Adrenal gland (tissue), 12 donors: Measurements from ENCODE around the gene PPL. TPM values are rescaled to one million over a fixed set of nuclear protein-coding genes. Genes with fewer than 3 reads are reported as not detected.
"Not testable (repeated sequence)": the region's sequence is repeated elsewhere in the genome, so short reads cannot be mapped to it uniquely, and the experiment has no call there.

Experiments
- DNase-seq, 7 donors: peaks; one replicate each; pipeline ENCODE4 v3.0.0-alpha.2; 2019 to 2020
- H3K27ac ChIP-seq, 5 donors: fragments of 200-600 bp; sonication (generic) in 4 of 5; 1 replicate in 3 of 5; 2 replicates in 2 of 5; pipeline versions ENCODE4 v1.5.1 to v1.8.0; 2016 to 2020; ENCODE audit warnings: mild to moderate bottlenecking in 1 of 5
- H3K27me3 ChIP-seq: fragments of 200-600 bp; 2 replicates; pipeline ENCODE4 v1.8.0; 2021
- H3K36me3 ChIP-seq, 2 donors: fragments of 200-600 bp; replicated peaks in 1 of 2; 1 replicate in 1 of 2; 2 replicates in 1 of 2; pipeline versions ENCODE4 v1.5.1 to v1.8.0; 2018 to 2022
- H3K4me1 ChIP-seq, 2 donors: fragments of 200-600 bp; replicated peaks in 1 of 2; 1 replicate in 1 of 2; 2 replicates in 1 of 2; pipeline versions ENCODE4 v1.5.1 to v1.8.0; 2018 to 2021
- H3K4me3 ChIP-seq, 4 donors: fragments of 200-600 bp; sonication (generic) in 3 of 4; one replicate each; pipeline ENCODE4 v1.5.1; 2016 to 2018
- H3K9me3 ChIP-seq, 3 donors: fragments of 200-600 bp; sonication (generic) in 1 of 3; replicated peaks in 1 of 3; 1 replicate in 2 of 3; 2 replicates in 1 of 3; pipeline versions ENCODE4 v1.5.1 to v1.8.0; 2016 to 2021
- POLR2A ChIP-seq, 2 donors: fragments of 450-650 bp; IDR thresholded peaks; one replicate each; pipeline ENCODE4 v1.6.1; 2017; ENCODE audit warnings: antibody characterized with exemption in 2 of 2, mild to moderate bottlenecking in 2 of 2, moderate library complexity in 1 of 2
- WGBS, 4 donors: extraction: QIAGEN DNeasy Blood & Tissue Kit in 2 of 4; methylation state at CpG; one replicate each; pipeline versions ENCODE4 v1.1.5 to v1.1.7; 2013 to 2017; 5-methylcytosine and 5-hydroxymethylcytosine counted together
- intact Hi-C, 2 donors: fragments of 100-400 bp; cut with DNase I; formaldehyde crosslinking; loops; one replicate each; pipeline versions ENCODE4 v1.14.1 to v1.15.0; 2022 to 2023
- polyA plus RNA-seq, 3 donors: library from polyadenylated mRNA; stranded (reverse); fragments of 200-250 nt in 2 of 3; fragments of 350-450 nt in 1 of 3; fragmentation: Illumina TruSeq in 1 of 3; extraction: RNeasy Lipid Tissue Mini Kit (QIAGEN cat#74804) in 1 of 3; gene quantifications; one replicate each; pipeline ENCODE4 v1.2.3, GENCODE V29; 2013 to 2014
- total RNA-seq, 9 donors: library from RNA; depleted of rRNA in 4 of 9; stranded (reverse); fragments of >200 nt in 4 of 9; fragments of 120-200 nt in 1 of 9; fragmentation: NEBNext Ultra II Directional in 1 of 9; extraction: Animal tissue kit (Norgen Biotek cat#: 25700) in 1 of 9; gene quantifications; one replicate each; pipeline versions ENCODE4 v1.1.0 to v1.2.4, GENCODE V29; 2013 to 2023
- TF ChIP-seq, protein P1 (sequence below), 6 experiments: fragments of 450-650 bp in 4 of 6; fragments of 200-600 bp in 2 of 6; sonication (generic) in 1 of 6; IDR thresholded peaks; 1 replicate in 5 of 6; 2 replicates in 1 of 6; pipeline versions ENCODE4 v1.5.1 to v1.8.0; 2016 to 2021; ENCODE audit warnings: antibody characterized with exemption in 6 of 6, mild to moderate bottlenecking in 2 of 6, moderate library complexity in 1 of 6
- donor health status: healthy with polysubstance abuse.
- donor health status: Bipolar disorder and iron deficiency.
- donor health status: DM: yes; HTN: yes; CAD: no.
- donor health status: DM: no; HTN: no; CAD: no.
- donor health status: DM: no; HTN: no; CAD: no.
- donor health status: DM: yes; HTN: yes; CAD: no.

Gene PPL
- total and polyA plus RNA-seq, 12 donors: 0.38 to 20.9 (median 14.7) TPM

DNA sequence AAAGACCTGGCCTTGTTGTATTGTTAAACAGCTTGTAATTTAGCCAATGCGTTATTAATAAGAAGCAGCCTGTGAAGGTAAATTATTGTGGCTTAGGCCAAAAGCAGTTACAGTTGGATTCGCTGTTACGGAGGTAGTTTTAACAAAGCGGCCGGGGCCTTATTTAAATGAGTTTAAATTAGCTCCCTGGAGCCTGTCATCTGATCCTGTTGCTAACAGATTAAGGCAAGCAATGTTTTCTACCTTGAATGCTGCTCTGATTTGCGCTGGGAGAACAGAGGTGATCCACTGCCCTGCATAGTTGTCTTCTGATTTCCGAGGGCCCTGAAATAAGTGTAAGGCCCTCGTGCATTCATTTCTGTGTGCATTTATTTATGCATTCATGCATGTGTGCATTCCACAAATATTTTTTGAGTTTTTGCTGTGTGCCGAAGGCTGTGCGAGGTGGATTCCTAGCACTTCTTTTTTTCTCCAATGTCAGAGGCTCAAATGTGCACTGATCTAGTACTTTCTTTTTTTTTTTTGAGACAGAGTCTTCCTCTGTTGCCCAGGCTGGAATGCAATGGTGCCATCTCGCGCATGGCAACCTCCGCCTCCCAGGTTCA lies 32.0 kb upstream of the PPL start:
- H3K9me3 ChIP-seq: no peaks in the 10 kb centered on the region
- H3K36me3 ChIP-seq: no peaks in the 10 kb centered on the region
- TF ChIP-seq, protein P1, sequence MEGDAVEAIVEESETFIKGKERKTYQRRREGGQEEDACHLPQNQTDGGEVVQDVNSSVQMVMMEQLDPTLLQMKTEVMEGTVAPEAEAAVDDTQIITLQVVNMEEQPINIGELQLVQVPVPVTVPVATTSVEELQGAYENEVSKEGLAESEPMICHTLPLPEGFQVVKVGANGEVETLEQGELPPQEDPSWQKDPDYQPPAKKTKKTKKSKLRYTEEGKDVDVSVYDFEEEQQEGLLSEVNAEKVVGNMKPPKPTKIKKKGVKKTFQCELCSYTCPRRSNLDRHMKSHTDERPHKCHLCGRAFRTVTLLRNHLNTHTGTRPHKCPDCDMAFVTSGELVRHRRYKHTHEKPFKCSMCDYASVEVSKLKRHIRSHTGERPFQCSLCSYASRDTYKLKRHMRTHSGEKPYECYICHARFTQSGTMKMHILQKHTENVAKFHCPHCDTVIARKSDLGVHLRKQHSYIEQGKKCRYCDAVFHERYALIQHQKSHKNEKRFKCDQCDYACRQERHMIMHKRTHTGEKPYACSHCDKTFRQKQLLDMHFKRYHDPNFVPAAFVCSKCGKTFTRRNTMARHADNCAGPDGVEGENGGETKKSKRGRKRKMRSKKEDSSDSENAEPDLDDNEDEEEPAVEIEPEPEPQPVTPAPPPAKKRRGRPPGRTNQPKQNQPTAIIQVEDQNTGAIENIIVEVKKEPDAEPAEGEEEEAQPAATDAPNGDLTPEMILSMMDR (IDR thresholded peaks at IDR 0.05): no peak
- TF ChIP-seq POLR2A (IDR thresholded peaks at IDR 0.05): no peak
- no peak overlapping the region for H3K27ac ChIP-seq
- intact Hi-C loops: loop anchor here in 1 of 2 donors (10.0 kb wide), 1 partner anchor 56 kb away; no protein-coding TSS in a partner anchor
- DNase-seq: no peak
- H3K27me3 ChIP-seq: no peaks in the 10 kb centered on the region
- peaks cover 0 to 8% of the 10 kb centered on the region in 2 donors for H3K4me1 ChIP-seq
- no peak overlapping the region for H3K4me3 ChIP-seq
- 77 to 85% (median 78%) methylated on average over 13 of the region's 13 CpGs for WGBS, 4 donors

DNA sequence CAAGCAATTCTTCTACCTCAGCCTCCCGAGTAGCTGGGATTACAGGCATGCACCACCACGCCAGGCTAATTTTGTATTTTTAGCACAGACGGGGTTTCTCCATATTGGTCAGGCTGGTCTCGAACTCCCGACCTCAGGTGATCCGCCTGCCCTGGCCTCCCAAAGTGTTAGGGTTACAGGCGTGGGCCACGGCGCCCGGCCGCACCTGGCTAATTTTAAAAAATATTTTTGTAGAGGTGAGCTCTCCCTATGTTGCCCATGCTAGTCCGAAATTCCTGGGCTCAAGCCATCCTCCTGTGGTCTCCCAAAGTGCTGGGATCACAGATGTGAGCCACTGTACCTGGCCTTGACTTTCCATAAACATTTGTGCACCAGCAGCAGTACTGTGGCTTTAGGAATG lies 31.3 kb upstream of the PPL start:
- H3K27me3 ChIP-seq, H3K9me3 ChIP-seq, H3K4me3 ChIP-seq, H3K36me3 ChIP-seq, H3K4me1 ChIP-seq, DNase-seq, H3K27ac ChIP-seq: not testable (repeated sequence)
- intact Hi-C loops: loop anchor here in 1 of 2 donors (10.0 kb wide), 1 partner anchor 57 kb away; no protein-coding TSS in a partner anchor
- WGBS, 4 donors: 85 to 95% (median 88%) methylated on average over 11 to 12 of the region's 12 CpGs

DNA sequence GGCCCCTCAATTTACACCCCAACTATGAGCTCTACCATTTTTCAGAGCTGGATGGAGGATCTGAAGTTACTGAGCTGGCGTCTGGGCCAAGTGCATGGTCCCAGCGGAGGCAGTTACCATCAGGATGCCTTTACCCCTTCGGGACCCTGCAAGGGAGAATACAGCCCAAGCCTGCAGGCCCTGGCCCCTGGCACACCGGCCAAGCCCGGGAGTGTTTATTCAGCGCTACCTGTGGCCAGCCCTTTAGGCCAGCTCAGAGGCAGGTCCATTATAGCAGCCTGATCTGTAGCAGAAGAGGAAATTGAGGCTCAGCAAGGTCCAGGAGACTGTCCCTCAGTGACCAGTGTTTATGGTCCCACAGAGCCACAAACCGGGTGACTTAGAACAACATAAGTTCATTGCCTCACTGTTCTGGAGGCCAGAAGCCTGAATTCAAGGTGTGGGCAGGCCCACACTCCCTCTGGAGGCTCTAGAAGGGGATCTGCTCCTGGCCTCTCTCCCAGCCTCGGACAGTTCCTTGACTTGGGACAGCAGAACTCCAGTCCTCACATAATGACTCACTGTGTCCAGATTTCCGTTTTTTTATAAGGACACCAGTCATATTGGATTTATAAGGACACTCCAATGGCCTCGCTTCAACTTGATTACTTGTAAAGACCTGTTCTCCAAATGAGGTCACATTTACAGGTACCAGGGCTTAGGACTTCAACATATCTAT lies 29.9 kb upstream of the PPL start:
- H3K27ac ChIP-seq: no peak overlapping the region
- intact Hi-C loops: loop anchor here in 1 of 2 donors (10.0 kb wide), 1 partner anchor 58 kb away; no protein-coding TSS in a partner anchor
- no peaks in the 10 kb centered on the region for H3K27me3 ChIP-seq
- no peak for TF ChIP-seq POLR2A (IDR thresholded peaks at IDR 0.05)
- TF ChIP-seq, protein P1 (IDR thresholded peaks at IDR 0.05): no peak
- H3K4me1 ChIP-seq: peaks cover 0 to 4% of the 10 kb centered on the region in 2 donors
- no peaks in the 10 kb centered on the region for H3K9me3 ChIP-seq
- H3K36me3 ChIP-seq: no peaks in the 10 kb centered on the region
- 37 to 73% (median 60%) methylated on average over 3 to 10 of the region's 10 CpGs for WGBS, 4 donors
- H3K4me3 ChIP-seq: no peak overlapping the region
- DNase-seq: peak in 3 of 7 donors; percentile 39 to 41 (median 40)

DNA sequence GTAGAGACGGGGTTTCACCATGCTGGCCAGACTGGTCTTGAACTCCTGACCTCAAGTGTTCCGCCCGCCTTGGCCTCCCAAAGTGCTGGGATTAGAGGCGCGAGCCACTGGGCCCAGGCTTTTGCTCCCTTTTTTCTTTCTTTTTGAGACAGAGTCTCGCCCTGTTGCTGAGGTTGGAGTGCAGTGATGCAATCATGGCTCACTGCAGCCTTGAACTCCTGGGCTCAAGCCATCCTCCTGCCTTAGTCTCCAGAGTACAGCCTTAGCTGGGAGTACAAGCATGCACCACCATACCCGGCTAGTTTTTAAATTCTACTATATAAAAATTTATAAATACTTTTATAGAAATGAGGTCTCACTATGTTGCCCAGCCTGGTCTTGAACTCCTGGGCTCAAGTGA lies 26.6 kb upstream of the PPL start:
- H3K9me3 ChIP-seq, H3K4me1 ChIP-seq, H3K36me3 ChIP-seq, H3K4me3 ChIP-seq, H3K27me3 ChIP-seq, H3K27ac ChIP-seq: not testable (repeated sequence)
- 45 to 61% (median 55%) methylated on average over 7 of the region's 7 CpGs for WGBS, 4 donors
- DNase-seq: peak in 2 of 7 donors; percentile 45 to 69
- intact Hi-C loops: loop anchor here in 1 of 2 donors (10.0 kb wide), 1 partner anchor 61 kb away; no protein-coding TSS in a partner anchor

DNA sequence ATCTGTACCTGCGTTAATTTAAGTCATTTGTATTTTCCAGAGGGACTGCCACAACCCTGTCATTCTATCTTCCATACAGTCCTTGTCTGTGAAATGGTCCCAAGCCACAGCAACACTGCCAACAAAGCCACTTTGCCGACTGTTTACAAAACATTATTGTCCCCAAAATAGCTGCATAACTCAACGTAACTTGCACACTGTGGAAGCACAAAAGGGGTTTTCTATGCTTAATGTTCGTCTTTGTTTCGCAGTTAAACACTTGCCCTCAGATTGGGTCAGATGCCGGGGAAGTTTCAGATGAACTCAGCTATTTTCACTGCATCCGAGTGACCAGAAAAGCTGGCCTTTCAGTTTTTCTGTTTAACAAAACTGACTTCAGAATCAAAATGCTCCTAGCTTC lies 25.8 kb upstream of the PPL start:
- WGBS, 4 donors: 56 to 75% (median 66%) methylated on average over 7 of the region's 7 CpGs

More for the DNA sequence above, 25.8 kb upstream of the PPL start:
- no peaks in the 10 kb centered on the region for H3K36me3 ChIP-seq
- intact Hi-C loops: loop anchor here in 1 of 2 donors (10.0 kb wide), 1 partner anchor 62 kb away; no protein-coding TSS in a partner anchor
- H3K4me1 ChIP-seq: peaks cover 0 to 8% of the 10 kb centered on the region in 2 donors
- no peak overlapping the region for H3K27ac ChIP-seq
- no peak for TF ChIP-seq POLR2A (IDR thresholded peaks at IDR 0.05)
- TF ChIP-seq, protein P1 (IDR thresholded peaks at IDR 0.05): no peak
- no peak for DNase-seq
- H3K9me3 ChIP-seq: no peaks in the 10 kb centered on the region
- no peak overlapping the region for H3K4me3 ChIP-seq
- no peaks in the 10 kb centered on the region for H3K27me3 ChIP-seq
